Hematopoietic multipotent progenitor cell treated with erythropoietin and hydrocortisone succinate and interleukin-3 and kit ligand, for 6 days (in vitro differentiated cells): ENCODE data around the gene SLC29A4.

Experiments used
- DNase-seq: peaks from one replicate; pipeline ENCODE4 v3.0.0-alpha.2; 2015

Gene SLC29A4

GRCh38 chr7:5324961-5325360, 42.2 kb downstream of the SLC29A4 start:
- no peak for DNase-seq

GRCh38 chr7:5330288-5330687, 47.5 kb downstream of the SLC29A4 start:
- no peak for DNase-seq

GRCh38 chr7:5332579-5332978, 49.8 kb downstream of the SLC29A4 start:
- DNase-seq, result no peak

GRCh38 chr7:5333121-5334045, 50.6 kb downstream of the SLC29A4 start:
- DNase-seq, result no peak

- DNase-seq, result no peak
Observed at GRCh38 chr7:5334671-5335070, 51.9 kb downstream of the SLC29A4 start.

- DNase-seq, result no peak
Observed at GRCh38 chr7:5337047-5337446, 54.3 kb downstream of the SLC29A4 start.

- DNase-seq, result no peak
Observed at GRCh38 chr7:5339955-5340354, 57.2 kb downstream of the SLC29A4 start.

GRCh38 chr7:5342631-5343030, 59.9 kb downstream of the SLC29A4 start:
- peak; percentile 61 for DNase-seq

- no peak for DNase-seq
Observed at GRCh38 chr7:5343884-5344283, 61.1 kb downstream of the SLC29A4 start.

- DNase-seq, result no peak
Observed at GRCh38 chr7:5344342-5344741, 61.6 kb downstream of the SLC29A4 start.

- no peak for DNase-seq
Observed at GRCh38 chr7:5345171-5345570, 62.4 kb downstream of the SLC29A4 start.

GRCh38 chr7:5345671-5346070, 62.9 kb downstream of the SLC29A4 start:
- no peak for DNase-seq

GRCh38 chr7:5348134-5349004, 65.6 kb downstream of the SLC29A4 start:
- DNase-seq, result no peak

- DNase-seq, result no peak
Observed at GRCh38 chr7:5349005-5349380, 66.2 kb downstream of the SLC29A4 start.

GRCh38 chr7:5349437-5350173, 66.9 kb downstream of the SLC29A4 start:
- no peak for DNase-seq

GRCh38 chr7:5350174-5350463, 67.4 kb downstream of the SLC29A4 start:
- DNase-seq, result no peak

GRCh38 chr7:5350600-5351385, 68.0 kb downstream of the SLC29A4 start:
- DNase-seq, result no peak

GRCh38 chr7:5351507-5352265, 68.9 kb downstream of the SLC29A4 start:
- no peak for DNase-seq

GRCh38 chr7:5352440-5353010, 69.8 kb downstream of the SLC29A4 start:
- no peak for DNase-seq

- DNase-seq, result no peak
Observed at GRCh38 chr7:5354460-5355232, 71.9 kb downstream of the SLC29A4 start.
